Measurements from ENCODE around the gene NID1. TPM values are rescaled to one million over a fixed set of nuclear protein-coding genes. Genes with fewer than 3 reads are reported as not detected.

Gene NID1
- total RNA-seq, 6 experiments from 2014 or later: 97.5 to 124 (median 107) TPM

- Mint-ChIP-seq H3K36me3 (ENCODE audit: low read depth) (peaks cover 9% of the 10 kb centered on the region), H3K27ac (no peak overlapping the region), H3K4me1 (ENCODE audit: low read depth) (peaks cover 24% of the 10 kb centered on the region), H3K27me3 (ENCODE audit: insufficient read depth) (no peaks in the 10 kb centered on the region; the same call in 1 of the 2 replicates), H3K4me3 (no peak overlapping the region), H3K9me3 (0 out of 2 replicates have a peak, but pooled peaks cover 3% of the 10 kb centered on the region)
- no peak for DNase-seq
- no peak for TF ChIP-seq CTCF (IDR thresholded peaks at IDR 0.05)
These were observed 12.5 kb downstream of the NID1 start for GRCh38 chr1:236052232-236052993.

- no peak for TF ChIP-seq CTCF (IDR thresholded peaks at IDR 0.05)
- no peak for DNase-seq
- peak overlapping the region; percentile 11; the same call in 1 of the 2 replicates for H3K27ac Mint-ChIP-seq
- peak overlapping the region; percentile 15; the same call in 1 of the 2 replicates for H3K4me3 Mint-ChIP-seq
- H3K27me3 Mint-ChIP-seq (ENCODE audit: insufficient read depth): no peaks in the 10 kb centered on the region; the same call in 1 of the 2 replicates
- peaks cover 24% of the 10 kb centered on the region for H3K4me1 Mint-ChIP-seq (ENCODE audit: low read depth)
- peaks cover 16% of the 10 kb centered on the region for H3K36me3 Mint-ChIP-seq (ENCODE audit: low read depth)
- H3K9me3 Mint-ChIP-seq: 0 out of 2 replicates have a peak, but pooled peaks cover 3% of the 10 kb centered on the region
These were observed 13.6 kb downstream of the NID1 start for GRCh38 chr1:236051242-236051791.

- no peaks in the 10 kb centered on the region for H3K9me3 Mint-ChIP-seq
- no peaks in the 10 kb centered on the region for H3K27me3 Mint-ChIP-seq (ENCODE audit: insufficient read depth)
These were observed 19.1 kb downstream of the NID1 start for GRCh38 chr1:236045771-236046170.

GRCh38 chr1:236044341-236044740, 20.5 kb downstream of the NID1 start:
- DNase-seq: no peak
- no peak for TF ChIP-seq CTCF (IDR thresholded peaks at IDR 0.05)
- Mint-ChIP-seq H3K27me3 (ENCODE audit: insufficient read depth) (no peaks in the 10 kb centered on the region), H3K4me1 (ENCODE audit: low read depth) (peaks cover 13% of the 10 kb centered on the region; the same call in 1 of the 2 replicates), H3K36me3 (ENCODE audit: low read depth) (peaks cover 54% of the 10 kb centered on the region), H3K4me3 (no peak overlapping the region), H3K9me3 (no peaks in the 10 kb centered on the region), H3K27ac (no peak overlapping the region)

More at GRCh38 chr1:236045771-236046170, 19.1 kb downstream of the NID1 start:
- no peaks in the 10 kb centered on the region for H3K4me1 Mint-ChIP-seq (ENCODE audit: low read depth)
- H3K4me3 Mint-ChIP-seq: no peak overlapping the region
- peaks cover 47% of the 10 kb centered on the region for H3K36me3 Mint-ChIP-seq (ENCODE audit: low read depth)
- no peak for DNase-seq
- H3K27ac Mint-ChIP-seq: no peak overlapping the region
- no peak for TF ChIP-seq CTCF (IDR thresholded peaks at IDR 0.05)

- no peak overlapping the region; the same call in 1 of the 2 replicates for H3K27ac Mint-ChIP-seq
- no peaks in the 10 kb centered on the region for H3K27me3 Mint-ChIP-seq (ENCODE audit: insufficient read depth)
- H3K4me3 Mint-ChIP-seq: no peak overlapping the region
- TF ChIP-seq CTCF (IDR thresholded peaks at IDR 0.05): no peak
- no peaks in the 10 kb centered on the region for H3K9me3 Mint-ChIP-seq
- DNase-seq: no peak
- H3K4me1 Mint-ChIP-seq (ENCODE audit: low read depth): peaks cover 13% of the 10 kb centered on the region; the same call in 1 of the 2 replicates
- peaks cover 66% of the 10 kb centered on the region for H3K36me3 Mint-ChIP-seq (ENCODE audit: low read depth)
These were observed 23.0 kb downstream of the NID1 start for GRCh38 chr1:236041631-236042618.

All from HFFc6 (cell line).